ENCODE results near the gene PCOLCE2.

PCOLCE2 gene, protein sequence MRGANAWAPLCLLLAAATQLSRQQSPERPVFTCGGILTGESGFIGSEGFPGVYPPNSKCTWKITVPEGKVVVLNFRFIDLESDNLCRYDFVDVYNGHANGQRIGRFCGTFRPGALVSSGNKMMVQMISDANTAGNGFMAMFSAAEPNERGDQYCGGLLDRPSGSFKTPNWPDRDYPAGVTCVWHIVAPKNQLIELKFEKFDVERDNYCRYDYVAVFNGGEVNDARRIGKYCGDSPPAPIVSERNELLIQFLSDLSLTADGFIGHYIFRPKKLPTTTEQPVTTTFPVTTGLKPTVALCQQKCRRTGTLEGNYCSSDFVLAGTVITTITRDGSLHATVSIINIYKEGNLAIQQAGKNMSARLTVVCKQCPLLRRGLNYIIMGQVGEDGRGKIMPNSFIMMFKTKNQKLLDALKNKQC

DNA sequence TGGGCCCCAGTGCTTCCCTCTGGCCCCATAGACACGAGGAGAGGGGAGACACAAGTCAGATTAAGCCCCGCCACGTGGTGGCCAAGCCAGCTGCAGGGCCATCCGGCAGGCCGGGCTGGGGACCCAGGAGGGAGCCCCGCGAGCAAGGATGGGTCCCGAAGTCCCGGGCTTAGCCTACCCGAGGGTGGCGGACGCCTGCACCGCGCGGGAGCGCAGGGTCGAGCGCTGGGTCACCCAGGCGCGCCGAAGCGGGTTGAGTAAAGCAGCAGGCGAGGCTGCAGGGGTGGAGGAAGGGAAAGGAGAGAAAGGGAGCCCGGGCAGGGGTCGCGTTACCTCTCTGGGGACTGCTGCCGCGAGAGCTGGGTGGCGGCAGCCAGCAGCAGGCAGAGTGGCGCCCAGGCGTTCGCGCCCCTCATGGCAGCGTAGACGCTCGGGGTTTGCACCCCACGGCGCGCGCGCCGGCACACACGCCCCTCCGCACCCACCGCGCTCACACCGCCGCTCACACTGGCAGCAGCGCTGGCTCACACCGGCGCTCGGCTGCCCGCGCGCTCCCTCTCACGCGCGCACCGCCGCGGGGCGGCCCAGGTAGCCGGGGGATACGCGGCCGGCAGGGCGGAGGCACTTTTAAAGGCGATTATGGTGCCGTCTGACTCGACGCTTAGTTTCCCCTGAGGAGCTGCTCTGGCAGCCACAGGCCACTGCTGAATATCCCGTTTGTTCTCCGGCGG lies at the start of gene PCOLCE2:
PCOLCE2 (minus strand) TSS at position 603 of the 731 bp plus-strand sequence; CDS start at position 416, 187 bp downstream.
- peak; percentile 56 for DNase-seq (ENCODE audit: low spot score)
- TF ChIP-seq, protein P1, sequence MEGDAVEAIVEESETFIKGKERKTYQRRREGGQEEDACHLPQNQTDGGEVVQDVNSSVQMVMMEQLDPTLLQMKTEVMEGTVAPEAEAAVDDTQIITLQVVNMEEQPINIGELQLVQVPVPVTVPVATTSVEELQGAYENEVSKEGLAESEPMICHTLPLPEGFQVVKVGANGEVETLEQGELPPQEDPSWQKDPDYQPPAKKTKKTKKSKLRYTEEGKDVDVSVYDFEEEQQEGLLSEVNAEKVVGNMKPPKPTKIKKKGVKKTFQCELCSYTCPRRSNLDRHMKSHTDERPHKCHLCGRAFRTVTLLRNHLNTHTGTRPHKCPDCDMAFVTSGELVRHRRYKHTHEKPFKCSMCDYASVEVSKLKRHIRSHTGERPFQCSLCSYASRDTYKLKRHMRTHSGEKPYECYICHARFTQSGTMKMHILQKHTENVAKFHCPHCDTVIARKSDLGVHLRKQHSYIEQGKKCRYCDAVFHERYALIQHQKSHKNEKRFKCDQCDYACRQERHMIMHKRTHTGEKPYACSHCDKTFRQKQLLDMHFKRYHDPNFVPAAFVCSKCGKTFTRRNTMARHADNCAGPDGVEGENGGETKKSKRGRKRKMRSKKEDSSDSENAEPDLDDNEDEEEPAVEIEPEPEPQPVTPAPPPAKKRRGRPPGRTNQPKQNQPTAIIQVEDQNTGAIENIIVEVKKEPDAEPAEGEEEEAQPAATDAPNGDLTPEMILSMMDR (IDR thresholded peaks at IDR 0.05; ENCODE audit: borderline replicate concordance, control extremely low read depth, extremely low read depth, insufficient read depth, missing control alignments), result no peak
- in situ Hi-C loops (cut with MboI; ENCODE audit: low sequenced_read_pairs, unreplicated experiment), result no loop called here

DNA sequence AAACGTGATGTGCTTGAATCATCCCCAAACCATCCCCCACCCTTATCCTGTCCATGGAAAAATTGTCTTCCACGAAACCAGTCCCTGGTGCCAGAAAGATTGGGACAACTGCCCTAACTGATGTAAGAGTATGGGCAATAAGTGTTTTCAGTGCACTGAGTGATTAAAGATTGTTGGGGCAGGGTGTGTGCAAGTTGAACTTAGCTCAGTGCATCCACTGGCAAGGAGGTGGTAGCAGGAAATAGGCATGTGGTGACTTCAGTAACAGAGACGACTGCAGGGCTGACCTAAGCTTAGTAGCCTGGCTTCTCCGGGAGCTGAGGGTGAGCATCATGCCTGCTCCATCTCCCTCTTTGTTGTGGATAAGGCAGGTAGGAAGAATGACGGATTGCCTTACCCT lies 47.1 kb upstream of the PCOLCE2 start:
- in situ Hi-C loops (cut with MboI; ENCODE audit: low sequenced_read_pairs, unreplicated experiment), result no loop called here
- DNase-seq (ENCODE audit: low spot score), result no peak
- TF ChIP-seq, protein P1 (IDR thresholded peaks at IDR 0.05; ENCODE audit: borderline replicate concordance, control extremely low read depth, extremely low read depth, insufficient read depth, missing control alignments), result no peak

DNA sequence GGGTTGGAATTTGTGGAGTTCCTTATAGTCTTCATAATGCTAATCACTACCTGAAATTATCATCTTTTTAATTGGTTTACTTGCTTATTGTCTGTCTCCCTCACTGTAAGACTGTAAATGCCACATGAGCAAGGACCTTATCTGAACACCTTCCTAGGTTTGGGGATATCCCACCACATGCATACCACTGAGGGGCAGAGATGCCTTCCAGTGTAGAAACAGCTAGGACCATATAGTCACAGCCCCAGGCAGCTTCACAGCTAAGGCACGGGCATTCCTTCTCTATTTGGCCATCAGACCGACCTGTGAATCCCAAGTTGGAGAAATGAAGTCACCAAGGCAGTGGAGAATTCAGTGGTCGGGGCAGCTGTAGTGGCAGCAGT lies 46.0 kb upstream of the PCOLCE2 start:
- in situ Hi-C loops (cut with MboI; ENCODE audit: low sequenced_read_pairs, unreplicated experiment), result no loop called here
- DNase-seq (ENCODE audit: low spot score), result no peak
- TF ChIP-seq, protein P1 (IDR thresholded peaks at IDR 0.05; ENCODE audit: borderline replicate concordance, control extremely low read depth, extremely low read depth, insufficient read depth, missing control alignments), result no peak

DNA sequence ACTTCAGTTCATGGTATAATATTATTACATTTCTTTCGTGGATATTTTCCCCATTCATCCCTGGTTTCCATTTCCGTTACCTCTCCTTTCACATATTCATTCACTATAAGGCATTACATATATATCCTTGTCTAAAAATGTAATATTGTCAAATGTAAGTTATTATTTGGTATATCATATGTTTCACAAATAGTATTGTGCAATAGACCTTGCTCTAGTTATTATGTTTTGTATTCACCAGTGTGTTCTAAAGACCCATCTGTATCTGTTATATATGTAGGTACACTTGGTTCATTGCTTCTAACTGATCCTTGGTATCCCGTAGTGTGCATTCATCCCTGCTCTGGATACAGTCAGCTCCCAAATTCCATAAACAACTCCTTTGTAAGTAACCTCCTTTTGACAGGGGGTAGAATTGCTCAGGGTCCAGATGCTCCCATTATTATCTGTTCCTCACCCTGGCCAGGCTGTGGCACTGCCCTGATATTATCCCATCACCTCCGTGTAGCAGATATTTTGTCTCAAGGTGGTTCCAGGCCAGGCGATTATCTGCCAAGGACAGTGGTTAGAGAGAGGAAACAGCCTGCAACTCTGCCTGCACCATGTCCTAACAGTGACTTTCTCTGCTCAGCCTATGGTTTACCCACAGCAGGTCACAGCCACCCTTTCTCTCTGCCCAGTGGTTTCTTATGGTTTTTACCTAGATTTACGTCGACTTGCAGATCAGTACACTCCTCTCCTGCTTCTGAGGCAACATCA lies 45.4 kb upstream of the PCOLCE2 start:
- in situ Hi-C loops (cut with MboI; ENCODE audit: low sequenced_read_pairs, unreplicated experiment), result no loop called here
- TF ChIP-seq, protein P1 (IDR thresholded peaks at IDR 0.05; ENCODE audit: borderline replicate concordance, control extremely low read depth, extremely low read depth, insufficient read depth, missing control alignments), result no peak
- DNase-seq (ENCODE audit: low spot score), result no peak

DNA sequence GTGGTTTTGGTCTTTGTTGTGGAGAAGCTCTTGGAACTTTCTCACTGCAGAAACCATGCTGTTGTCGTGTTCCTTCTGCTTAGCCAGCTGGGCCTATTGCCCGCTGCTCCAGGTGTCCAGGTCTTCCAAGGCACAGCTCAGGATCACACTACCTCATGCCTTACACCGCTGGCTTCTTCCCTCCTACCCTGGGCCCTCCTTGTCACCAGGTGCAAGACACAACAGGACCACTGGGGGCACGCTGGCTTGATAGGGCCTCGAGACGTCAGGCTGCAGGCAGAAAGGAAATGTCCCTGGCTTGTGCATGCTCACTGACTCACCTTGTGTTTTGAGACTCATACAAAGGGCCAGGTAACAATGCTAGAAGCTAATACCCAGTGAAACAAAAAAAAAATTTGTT lies 42.3 kb upstream of the PCOLCE2 start:
- TF ChIP-seq, protein P1 (IDR thresholded peaks at IDR 0.05; ENCODE audit: borderline replicate concordance, control extremely low read depth, extremely low read depth, insufficient read depth, missing control alignments), result no peak
- peak; percentile 29 for DNase-seq (ENCODE audit: low spot score)
- in situ Hi-C loops (cut with MboI; ENCODE audit: low sequenced_read_pairs, unreplicated experiment), result no loop called here

DNA sequence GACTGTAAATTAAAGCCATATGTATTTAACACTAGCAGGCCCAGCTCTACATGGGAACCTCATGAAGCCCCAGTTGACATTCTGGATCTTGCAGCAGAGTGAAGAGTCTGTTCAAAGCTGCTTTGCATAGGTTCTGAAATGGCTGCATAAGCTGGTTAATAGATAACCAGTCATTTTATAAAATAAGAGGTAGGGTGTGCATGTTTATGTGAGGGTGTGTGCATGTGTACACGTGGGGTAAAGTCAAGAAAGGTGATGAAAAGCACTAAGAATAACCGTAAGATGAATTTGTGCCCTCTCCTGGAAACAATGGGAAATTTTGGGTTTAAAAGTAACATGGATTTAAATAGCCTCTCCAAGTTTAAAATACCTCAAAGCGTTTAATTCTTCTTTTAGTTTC lies 41.6 kb upstream of the PCOLCE2 start:
- in situ Hi-C loops (cut with MboI; ENCODE audit: low sequenced_read_pairs, unreplicated experiment), result no loop called here

More for the DNA sequence above, 41.6 kb upstream of the PCOLCE2 start:
- TF ChIP-seq, protein P1 (IDR thresholded peaks at IDR 0.05; ENCODE audit: borderline replicate concordance, control extremely low read depth, extremely low read depth, insufficient read depth, missing control alignments), result no peak
- DNase-seq (ENCODE audit: low spot score), result no peak
